ACC112 (cell line): ENCODE measurements around the gene TUFT1.
A peak's percentile ranks its signal among the peaks of the same experiment; 100 is the strongest.
"Not testable (repeated sequence)": the region's sequence is repeated elsewhere in the genome, so short reads cannot be mapped to it uniquely, and the experiment has no call there.

ENCODE experiments used
- H2AFZ ChIP-seq: fragments of 200-600 bp; sonication (generic); one replicate; pipeline ENCODE4 v1.6.0; 2017; ENCODE audit warnings: antibody characterized with exemption, low read length; ENCODE audit not compliant: unreplicated experiment
- H3K27ac ChIP-seq: fragments of 200-600 bp; sonication (generic); 2 replicates; pipeline ENCODE4 v1.5.1; 2014; ENCODE audit warnings: low read depth, mild to moderate bottlenecking, antibody characterized with exemption, low read length, moderate library complexity
- H3K27me3 ChIP-seq: fragments of 200-600 bp; sonication (generic); 2 replicates; pipeline ENCODE4 v1.6.1; 2014; ENCODE audit warnings: mild to moderate bottlenecking, antibody characterized with exemption, low read length, moderate library complexity, mixed read lengths; ENCODE audit not compliant: insufficient read depth
- H3K36me3 ChIP-seq: fragments of 200-600 bp; sonication (generic); 2 replicates; pipeline ENCODE4 v1.6.1; 2016; ENCODE audit warnings: mild to moderate bottlenecking, antibody characterized with exemption, low read length, moderate library complexity, mixed read lengths; ENCODE audit not compliant: insufficient read depth
- H3K4me1 ChIP-seq: fragments of 200-600 bp; sonication (generic); one replicate; pipeline ENCODE4 v1.6.1; 2016; ENCODE audit warnings: low read length, mixed read lengths; ENCODE audit not compliant: insufficient read depth, unreplicated experiment, control insufficient read depth
- H3K4me3 ChIP-seq: fragments of 200-600 bp; sonication (generic); 2 replicates; pipeline ENCODE4 v1.5.1; 2014; ENCODE audit warnings: mild to moderate bottlenecking, low read depth, low read length
- H3K79me2 ChIP-seq: fragments of 200-600 bp; sonication (generic); one replicate; pipeline ENCODE4 v1.6.0; 2016; ENCODE audit warnings: low read length; ENCODE audit not compliant: control insufficient read depth, unreplicated experiment, insufficient read depth

The TUFT1 gene

DNA sequence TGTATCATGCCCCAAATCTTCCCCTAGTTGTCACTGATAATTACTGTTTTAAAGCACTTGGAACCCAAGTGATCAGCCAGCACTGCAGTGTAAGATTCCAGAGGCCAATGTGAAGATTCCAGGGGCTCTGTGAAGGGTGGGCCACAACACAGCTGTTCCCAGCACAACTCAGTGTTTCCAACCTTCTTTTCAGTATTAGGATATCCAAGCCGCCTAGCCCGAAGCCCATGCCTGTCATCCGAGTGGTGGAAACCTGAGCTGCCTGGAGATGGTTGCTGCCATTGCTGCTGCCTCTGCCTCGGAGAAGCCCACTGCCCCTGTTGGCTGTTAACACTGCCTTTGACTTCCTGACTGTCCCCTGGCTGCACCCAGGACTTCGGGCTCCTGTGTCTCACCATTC is 41.3 kb downstream of the TUFT1 start:
- Histone ChIP-seq H3K79me2 (no peaks in the 10 kb centered on the region), H2AFZ (no peak overlapping the region), H3K4me3 (no peak overlapping the region), H3K27me3 (no peaks in the 10 kb centered on the region), H3K4me1 (peaks cover 10% of the 10 kb centered on the region), H3K27ac (no peak overlapping the region), H3K36me3 (no peaks in the 10 kb centered on the region)

DNA sequence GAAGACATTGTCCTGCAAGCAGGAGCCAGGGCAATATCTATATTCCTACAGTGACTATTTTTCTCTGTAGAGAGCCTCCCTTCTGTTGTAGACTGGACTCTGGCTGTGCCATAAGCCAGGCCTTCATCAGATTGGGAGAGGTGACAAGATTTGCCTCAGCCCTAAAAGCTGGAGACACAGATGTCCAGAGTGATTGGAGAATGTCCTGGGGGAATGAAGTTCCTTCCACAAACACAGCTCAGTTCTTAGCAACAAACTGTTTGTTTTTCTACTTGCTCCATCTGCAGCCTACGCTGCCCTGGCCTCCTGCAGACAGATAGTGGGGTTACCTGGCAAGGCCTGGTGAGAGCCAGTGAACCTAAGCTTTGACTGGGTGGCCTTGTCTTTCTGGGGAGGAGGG is 41.8 kb downstream of the TUFT1 start:
- Histone ChIP-seq H3K27me3 (no peaks in the 10 kb centered on the region), H3K27ac (no peak overlapping the region), H3K36me3 (no peaks in the 10 kb centered on the region), H3K79me2 (no peaks in the 10 kb centered on the region), H3K4me3 (no peak overlapping the region), H3K4me1 (peaks cover 10% of the 10 kb centered on the region), H2AFZ (no peak overlapping the region)

DNA sequence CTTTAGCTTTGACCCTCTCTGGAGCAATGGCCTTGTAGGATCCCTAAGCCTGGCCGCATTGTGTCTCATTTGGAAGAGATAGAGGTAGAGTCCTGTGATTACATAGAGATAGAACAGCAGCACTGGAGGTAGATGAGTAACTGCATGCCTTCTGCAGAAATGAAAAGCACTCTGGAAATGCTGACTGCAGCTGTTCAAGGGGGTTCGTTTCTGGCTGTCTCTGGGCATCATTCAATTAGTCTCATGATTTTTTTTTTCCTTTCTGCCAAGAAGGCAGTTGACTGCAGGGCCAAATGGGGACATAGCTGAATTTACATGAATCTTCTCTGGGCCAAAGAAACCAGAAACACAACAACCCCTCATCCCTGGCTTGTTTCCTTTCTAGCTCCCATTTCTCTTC is 43.7 kb downstream of the TUFT1 start:
- no peak overlapping the region for H3K27ac ChIP-seq
- H2AFZ ChIP-seq = no peak overlapping the region

DNA sequence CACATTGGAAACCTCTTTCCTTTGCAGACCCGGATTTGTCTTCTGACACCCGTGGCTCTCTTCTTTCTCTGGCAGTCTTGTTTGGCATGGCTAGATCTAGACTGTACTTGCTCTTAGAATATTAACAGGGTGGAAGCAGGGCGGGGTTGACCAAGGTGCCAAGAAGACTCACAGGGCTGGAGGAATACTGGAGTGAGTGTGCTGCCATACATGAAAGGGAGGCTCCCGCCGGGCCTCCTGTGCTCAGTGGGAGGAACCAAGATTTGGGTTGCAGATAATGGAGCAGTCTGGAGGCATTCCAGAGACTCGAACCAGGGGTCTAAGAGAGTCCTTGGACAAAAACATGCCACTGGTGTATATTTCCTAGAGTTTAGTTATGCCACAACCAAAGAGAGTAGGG is 44.2 kb downstream of the TUFT1 start:
- Histone ChIP-seq H3K27ac (no peak overlapping the region), H2AFZ (no peak overlapping the region), H3K27me3 (no peaks in the 10 kb centered on the region), H3K4me3 (no peak overlapping the region), H3K79me2 (no peaks in the 10 kb centered on the region), H3K4me1 (peaks cover 3% of the 10 kb centered on the region), H3K36me3 (no peaks in the 10 kb centered on the region)

More for the DNA sequence above, 43.7 kb downstream of the TUFT1 start:
- H3K4me1 ChIP-seq = peaks cover 8% of the 10 kb centered on the region
- H3K4me3 ChIP-seq = no peak overlapping the region
- H3K27me3 ChIP-seq = no peaks in the 10 kb centered on the region
- no peaks in the 10 kb centered on the region for H3K79me2 ChIP-seq
- no peaks in the 10 kb centered on the region for H3K36me3 ChIP-seq

GRCh38 chr1:151584780-151585179 is 44.7 kb downstream of the TUFT1 start:
- Histone ChIP-seq H3K27me3 (no peaks in the 10 kb centered on the region), H3K27ac (no peak overlapping the region)

GRCh38 chr1:151585622-151586021 is 45.5 kb downstream of the TUFT1 start:
- Histone ChIP-seq H3K27me3 (no peaks in the 10 kb centered on the region), H3K79me2 (no peaks in the 10 kb centered on the region), H3K4me1 (no peaks in the 10 kb centered on the region), H3K4me3 (no peak overlapping the region), H2AFZ (no peak overlapping the region), H3K27ac (no peak overlapping the region), H3K36me3 (no peaks in the 10 kb centered on the region)

More at GRCh38 chr1:151584780-151585179, 44.7 kb downstream of the TUFT1 start:
- H3K79me2 ChIP-seq = no peaks in the 10 kb centered on the region
- H3K36me3 ChIP-seq = no peaks in the 10 kb centered on the region
- H3K4me1 ChIP-seq = no peaks in the 10 kb centered on the region
- no peak overlapping the region for H2AFZ ChIP-seq
- H3K4me3 ChIP-seq = no peak overlapping the region

DNA sequence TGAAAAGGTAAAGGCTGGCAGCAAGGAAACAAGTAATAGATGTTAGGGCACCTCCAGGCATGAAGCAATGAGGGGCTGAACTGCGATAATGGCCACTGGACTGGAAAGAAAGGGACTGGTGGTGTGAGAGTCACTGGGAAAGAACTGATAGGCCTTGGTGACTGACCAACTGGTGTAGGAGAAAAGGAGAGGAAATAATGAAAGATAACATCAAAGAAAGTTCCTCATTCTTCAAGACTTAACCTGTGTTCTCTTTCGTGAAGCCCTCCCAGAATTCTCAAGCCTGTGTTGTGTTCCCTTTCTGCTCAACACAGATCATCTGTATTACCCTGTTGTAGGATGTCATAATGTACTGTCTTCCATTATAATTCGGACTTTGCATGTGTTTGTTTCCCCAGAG is 50.9 kb downstream of the TUFT1 start:
- Histone ChIP-seq H3K4me3 (no peak overlapping the region), H2AFZ (no peak overlapping the region), H3K27me3 (no peaks in the 10 kb centered on the region), H3K79me2 (no peaks in the 10 kb centered on the region), H3K4me1 (no peaks in the 10 kb centered on the region), H3K27ac (no peak overlapping the region), H3K36me3 (no peaks in the 10 kb centered on the region)

DNA sequence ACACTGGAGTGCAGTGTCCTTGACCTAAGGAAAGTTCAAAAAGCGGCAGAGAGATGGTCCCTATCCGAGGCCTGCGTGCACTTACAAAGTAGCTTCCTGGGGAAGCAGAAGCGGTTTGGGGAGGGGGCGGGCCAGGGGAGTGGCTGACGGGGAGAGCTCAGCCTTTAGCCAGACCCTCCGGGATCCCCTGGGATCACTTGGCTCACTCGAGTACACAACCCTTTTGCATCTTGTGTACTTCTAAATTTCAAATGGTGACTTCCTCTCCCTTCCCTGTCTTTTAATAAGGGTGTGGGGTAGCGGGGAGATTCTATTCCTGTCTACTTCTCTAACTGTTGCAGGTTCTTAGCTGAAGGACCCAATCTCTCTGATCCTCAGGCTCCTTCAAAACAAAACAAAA is 53.6 kb downstream of the TUFT1 start:
- Histone ChIP-seq H3K27me3 (no peaks in the 10 kb centered on the region), H3K27ac (no peak overlapping the region), H3K79me2 (no peaks in the 10 kb centered on the region), H3K4me1 (no peaks in the 10 kb centered on the region), H3K4me3 (peak overlapping the region; percentile 53), H3K36me3 (no peaks in the 10 kb centered on the region), H2AFZ (peak overlapping the region; percentile 65)

DNA sequence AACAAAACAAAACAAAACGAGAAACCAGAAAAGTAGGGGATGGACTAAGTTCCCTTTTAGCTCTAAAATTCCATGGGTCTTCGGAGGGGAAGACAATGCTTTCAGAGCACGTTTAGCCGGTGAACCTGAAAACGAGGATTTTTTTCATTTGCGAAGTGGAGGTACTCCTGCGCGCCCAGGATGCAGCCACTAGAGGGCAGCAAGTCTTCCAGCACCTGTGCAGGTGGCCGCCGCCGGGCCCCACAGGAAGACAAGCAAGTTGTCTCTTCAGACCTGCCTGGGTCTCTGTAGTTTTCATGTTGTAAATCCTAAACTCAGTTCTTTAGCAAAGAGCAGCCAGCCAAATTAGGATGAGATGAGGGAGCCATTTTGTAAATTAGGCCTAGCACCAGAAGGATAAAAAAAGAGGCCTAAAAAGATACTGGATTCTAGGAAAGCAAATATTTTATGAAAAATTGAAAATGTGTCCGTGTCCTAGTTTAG is 54.1 kb downstream of the TUFT1 start:
- peak overlapping the region; percentile 53 for H3K4me3 ChIP-seq
- no peaks in the 10 kb centered on the region for H3K79me2 ChIP-seq
- no peaks in the 10 kb centered on the region for H3K36me3 ChIP-seq
- peak overlapping the region; percentile 65 for H2AFZ ChIP-seq
- H3K27ac ChIP-seq = no peak overlapping the region
- H3K27me3 ChIP-seq = no peaks in the 10 kb centered on the region
- H3K4me1 ChIP-seq = no peaks in the 10 kb centered on the region

- H3K36me3 ChIP-seq = no peaks in the 10 kb centered on the region
- H3K4me3 ChIP-seq = no peak overlapping the region
- no peaks in the 10 kb centered on the region for H3K27me3 ChIP-seq
- no peaks in the 10 kb centered on the region for H3K79me2 ChIP-seq
- H3K4me1 ChIP-seq = no peaks in the 10 kb centered on the region
- no peak overlapping the region for H3K27ac ChIP-seq
- H2AFZ ChIP-seq = no peak overlapping the region
Observed at GRCh38 chr1:151596166-151596953, 56.3 kb downstream of the TUFT1 start.

DNA sequence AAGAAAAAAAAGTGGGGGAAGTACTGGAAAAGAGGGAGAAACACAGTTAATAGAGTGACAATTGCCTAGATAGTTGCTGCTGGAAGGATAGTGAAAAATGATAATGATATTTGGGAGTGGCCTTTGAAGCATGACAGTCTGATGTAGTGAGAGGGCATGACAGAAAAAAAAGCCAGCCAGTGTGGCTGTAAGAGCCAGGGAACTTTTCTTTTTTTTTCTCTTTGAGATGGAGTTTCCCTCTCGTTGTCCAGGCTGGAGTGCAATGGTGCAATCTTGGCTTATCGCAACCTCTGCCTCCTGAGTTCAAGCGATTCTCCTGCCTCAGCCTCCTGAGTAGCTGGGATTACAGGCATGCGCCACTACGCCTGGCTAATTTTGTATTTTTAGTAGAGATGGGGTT is 62.4 kb downstream of the TUFT1 start:
- not testable (repeated sequence) for H3K79me2 ChIP-seq, H3K27me3 ChIP-seq, H3K36me3 ChIP-seq, H2AFZ ChIP-seq, H3K4me3 ChIP-seq, H3K4me1 ChIP-seq, H3K27ac ChIP-seq
